Activated CD8-positive, alpha-beta memory T cell treated with anti-CD3 and anti-CD28 coated beads, Interleukin-2, amount 50 U/mL, for 24 hours (primary cell): ENCODE data around the gene GIMAP8.
"Not testable (repeated sequence)": the region's sequence is repeated elsewhere in the genome, so short reads cannot be mapped to it uniquely, and the experiment has no call there.

Experiments used
- DNase-seq: peaks from one replicate; pipeline ENCODE4 v3.0.0-alpha.2; 2020; ENCODE audit errors: extremely low read depth

The GIMAP8 gene

DNA sequence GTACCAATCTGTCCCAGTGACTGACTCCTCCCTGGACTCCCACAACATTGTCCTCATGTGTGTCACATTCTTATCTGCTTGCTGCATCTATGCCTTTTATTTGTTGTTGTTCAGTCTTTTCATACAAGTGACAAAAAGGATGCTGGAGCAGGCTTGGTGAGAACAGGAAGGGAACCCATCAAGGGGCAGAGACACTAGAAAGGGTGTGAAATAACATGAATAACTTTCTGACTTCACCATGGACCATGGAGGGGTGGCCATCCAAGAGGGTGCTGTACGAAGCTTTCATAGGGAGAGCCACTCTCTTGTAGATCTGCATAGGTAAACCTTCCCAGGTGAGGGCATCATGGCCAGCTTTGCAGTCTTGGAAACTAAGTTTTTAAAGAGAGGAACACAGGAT is 14.5 kb downstream of the GIMAP8 start:
- no peak for DNase-seq

DNA sequence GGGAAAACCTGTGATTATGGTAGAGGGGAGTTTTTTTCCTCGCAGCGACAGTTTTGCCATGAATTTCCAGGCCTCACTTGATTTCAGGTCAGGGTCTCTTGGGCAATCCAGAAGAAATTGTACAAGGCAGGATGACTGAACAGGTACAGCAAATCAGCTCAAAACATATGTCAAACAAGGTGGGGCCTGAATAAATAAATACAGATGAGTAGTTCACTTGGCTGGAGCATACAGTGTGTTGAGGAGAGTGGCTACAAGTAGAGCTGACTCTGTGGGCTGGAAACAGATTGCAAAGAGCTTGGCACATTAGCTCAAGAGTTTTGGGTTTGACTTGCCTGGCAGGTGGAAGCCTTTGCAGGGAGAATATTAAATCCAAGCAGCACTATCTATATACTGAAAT is 15.0 kb downstream of the GIMAP8 start:
- no peak for DNase-seq

DNA sequence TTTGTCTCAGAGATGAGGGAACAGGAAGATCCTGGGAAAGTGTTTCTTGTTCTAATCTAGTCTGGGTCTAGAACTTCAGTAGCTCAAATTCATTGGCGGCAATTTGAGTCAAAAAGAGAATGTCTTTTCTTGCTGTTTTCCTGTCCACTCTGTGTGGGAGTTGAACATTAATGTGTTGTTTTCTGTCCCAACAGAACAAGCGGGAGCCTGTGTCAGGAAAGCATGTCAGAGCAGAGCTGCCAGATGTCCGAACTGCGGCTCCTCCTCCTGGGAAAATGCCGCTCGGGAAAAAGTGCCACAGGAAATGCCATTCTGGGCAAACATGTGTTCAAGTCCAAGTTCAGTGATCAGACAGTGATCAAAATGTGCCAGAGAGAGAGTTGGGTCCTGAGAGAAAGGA is 16.0 kb downstream of the GIMAP8 start:
- no peak for DNase-seq

DNA sequence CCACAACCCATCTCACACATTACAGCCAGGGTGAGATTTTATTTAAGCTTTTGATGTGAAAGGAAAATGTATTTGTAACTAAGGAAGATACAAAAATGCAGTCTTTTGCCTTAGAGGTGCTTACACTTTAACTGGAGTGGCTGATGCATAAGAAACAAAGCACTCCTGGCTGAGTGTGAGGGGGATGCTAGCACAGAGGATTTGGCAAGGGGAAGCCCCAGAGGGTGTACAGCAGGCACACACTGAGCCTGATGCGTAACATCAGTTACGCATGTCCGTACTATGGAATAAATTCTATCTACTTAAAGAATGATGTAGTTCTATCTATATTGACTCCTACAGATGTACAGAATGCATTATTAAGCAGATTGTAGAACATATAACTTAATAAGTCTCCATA is 17.8 kb downstream of the GIMAP8 start:
- no peak for DNase-seq

DNA sequence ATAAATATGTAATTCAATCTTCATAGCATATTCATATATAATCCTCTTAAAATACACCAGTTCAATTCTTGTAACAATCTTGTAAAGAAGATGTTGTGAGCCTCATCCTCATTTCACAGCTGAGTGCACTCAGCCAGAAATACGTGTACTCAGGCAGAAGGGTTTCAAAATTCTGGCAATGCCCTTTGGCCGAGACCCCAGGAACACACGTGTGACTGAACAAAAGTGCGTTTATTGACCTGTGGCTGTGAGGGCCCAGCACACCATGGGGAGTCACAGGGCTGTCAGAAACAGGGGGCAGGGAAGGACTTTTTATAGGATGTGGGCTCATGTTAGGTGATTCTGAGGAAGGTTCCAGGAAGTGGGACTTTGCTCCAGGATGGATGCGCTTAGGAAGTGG is 21.5 kb downstream of the GIMAP8 start:
- DNase-seq: no peak

DNA sequence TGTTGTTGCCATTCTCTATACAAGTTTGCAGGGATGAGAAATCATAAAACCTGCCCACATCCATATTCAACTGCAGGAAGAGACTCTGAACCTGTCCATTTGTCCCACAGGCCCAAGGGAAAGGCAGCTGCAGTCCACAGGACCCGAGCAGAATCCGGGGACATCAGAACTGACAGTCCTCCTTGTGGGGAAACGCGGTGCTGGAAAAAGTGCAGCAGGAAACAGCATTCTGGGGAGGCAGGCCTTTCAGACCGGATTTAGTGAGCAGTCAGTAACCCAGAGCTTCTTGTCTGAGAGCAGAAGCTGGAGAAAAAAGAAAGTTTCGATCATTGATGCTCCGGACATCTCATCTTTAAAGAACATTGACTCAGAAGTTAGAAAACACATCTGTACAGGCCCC is 23.5 kb downstream of the GIMAP8 start:
- DNase-seq: no peak

DNA sequence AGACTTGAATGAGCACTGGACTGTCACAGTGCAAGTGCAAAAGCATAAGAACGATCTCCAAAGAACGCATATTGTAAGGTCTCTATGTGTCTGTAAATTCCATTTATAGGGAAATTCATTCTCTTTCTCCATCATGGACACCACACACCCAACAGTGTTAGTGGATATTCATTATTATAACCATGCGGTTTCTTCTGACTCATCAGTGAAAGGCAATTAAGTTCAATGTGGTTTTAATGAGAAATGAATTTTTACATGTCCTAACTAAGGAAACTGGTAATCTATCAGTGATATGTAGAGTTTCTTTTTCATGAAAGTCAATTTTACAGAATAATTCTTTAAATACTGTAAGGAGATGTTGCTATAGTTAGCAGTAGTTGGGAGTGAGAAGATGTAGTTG is 25.9 kb downstream of the GIMAP8 start:
- DNase-seq: no peak

DNA sequence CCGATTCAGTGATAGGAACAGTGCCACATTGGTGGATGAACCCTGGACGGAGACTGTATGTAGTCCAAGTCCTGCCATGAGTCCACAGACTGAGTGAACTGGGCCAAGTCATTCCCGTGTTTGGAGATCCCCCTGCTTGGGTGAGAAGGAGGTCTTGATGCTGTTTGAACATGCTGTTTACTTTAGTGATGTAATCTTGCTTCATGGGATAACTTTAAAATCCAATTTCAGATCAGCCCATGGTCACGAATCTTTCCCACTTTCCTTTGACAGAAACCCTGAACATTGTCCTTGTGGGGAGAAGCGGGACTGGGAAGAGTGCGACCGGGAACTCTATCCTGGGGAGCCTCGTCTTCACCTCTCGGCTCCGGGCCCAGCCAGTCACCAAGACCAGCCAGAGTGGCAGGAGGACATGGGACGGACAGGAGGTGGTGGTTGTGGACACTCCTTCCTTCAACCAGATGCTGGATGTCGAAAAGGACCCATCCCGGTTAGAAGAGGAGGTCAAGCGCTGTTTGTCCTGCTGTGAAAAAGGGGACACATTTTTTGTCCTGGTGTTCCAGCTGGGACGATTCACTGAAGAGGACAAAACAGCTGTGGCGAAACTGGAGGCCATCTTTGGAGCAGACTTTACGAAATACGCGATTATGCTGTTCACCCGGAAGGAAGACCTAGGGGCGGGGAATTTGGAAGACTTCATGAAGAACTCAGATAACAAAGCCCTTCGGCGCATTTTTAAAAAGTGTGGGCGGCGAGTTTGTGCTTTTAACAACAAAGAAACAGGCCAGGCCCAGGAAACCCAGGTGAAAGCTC is 26.6 kb downstream of the GIMAP8 start:
- no peak for DNase-seq

DNA sequence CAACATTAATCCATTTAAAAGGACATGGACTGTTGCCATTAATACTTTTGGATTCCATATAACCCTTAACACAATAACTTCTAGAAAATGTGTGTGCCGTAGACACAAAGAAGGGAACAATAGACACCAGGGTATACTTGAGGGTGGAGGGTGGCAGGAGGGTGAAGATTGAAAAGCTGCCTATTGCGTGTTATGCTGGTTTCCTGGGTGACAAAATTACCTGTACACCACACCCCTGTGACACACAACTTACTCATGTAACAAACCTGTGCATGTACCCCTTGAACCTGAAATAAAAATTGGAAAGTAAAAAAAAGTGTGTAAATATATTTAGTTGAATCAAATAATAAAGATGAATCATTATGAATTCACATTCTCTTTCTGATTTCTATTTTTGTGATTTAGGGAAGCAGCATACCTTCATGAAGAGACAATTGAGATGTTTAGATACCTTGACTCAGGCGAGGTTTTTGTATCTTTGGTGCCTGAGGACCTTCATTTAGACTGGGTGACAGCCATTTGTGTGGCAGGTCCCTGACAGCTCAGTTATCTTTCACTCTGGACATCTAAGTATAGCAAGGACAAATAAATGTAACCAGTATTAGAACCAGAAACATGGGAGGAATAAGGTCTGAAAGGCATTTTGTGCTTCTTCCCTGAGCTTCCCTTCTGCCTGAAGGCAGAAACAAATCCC is 28.7 kb downstream of the GIMAP8 start:
- DNase-seq: no peak

DNA sequence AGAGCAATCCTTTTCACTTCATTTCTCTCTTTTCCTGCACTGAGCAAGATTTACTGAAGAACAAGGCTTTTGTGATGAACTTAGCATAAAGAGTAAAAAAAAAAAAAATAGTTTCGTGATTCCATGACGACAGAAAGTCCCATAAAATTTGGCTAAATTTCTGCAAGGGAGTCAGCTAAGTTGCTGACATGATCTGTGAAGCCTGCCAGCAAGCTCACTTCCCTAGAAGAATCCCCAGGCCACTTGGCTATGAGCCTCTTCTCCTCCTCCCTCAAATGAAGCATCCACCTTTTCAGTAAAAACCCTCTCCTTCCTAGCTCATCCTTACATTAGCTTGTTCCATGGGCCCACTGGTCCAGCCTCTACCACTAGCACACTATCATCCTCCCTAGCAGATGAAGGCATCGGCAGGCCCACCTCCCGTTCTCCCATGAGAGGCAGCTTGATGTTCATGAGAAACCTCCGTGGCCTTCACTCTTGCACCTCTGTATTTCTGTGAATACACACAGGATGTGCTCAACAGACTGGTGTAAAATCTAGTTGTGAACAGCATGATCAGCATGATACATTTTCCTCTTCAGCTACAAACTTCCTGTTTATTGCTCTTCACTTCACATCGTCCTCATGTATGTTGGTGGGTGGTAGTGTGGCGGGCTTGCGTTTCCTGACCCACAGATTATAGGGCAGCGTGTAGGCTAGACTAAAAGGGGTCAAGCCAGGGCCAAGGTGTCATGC is 30.9 kb downstream of the GIMAP8 start:
- DNase-seq: no peak

DNA sequence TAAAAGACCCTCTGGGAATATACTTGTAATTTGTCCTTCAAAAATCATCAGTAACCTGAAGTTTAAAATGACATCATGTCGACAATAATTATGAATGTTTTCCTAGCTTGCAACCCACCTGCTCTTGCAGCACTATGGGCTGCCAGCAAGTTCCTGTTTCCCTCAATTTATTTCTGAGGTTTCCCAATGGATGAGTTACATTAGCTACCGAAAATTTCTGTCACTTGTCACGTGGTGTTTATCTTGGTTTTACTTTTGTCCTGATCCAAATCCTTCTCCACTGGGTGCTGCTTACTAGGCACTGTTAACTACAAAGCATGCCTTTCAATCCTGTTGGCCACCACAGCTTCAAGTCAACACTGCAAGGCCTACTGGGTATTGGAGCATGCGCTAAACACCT is 31.5 kb downstream of the GIMAP8 start:
- DNase-seq: no peak

DNA sequence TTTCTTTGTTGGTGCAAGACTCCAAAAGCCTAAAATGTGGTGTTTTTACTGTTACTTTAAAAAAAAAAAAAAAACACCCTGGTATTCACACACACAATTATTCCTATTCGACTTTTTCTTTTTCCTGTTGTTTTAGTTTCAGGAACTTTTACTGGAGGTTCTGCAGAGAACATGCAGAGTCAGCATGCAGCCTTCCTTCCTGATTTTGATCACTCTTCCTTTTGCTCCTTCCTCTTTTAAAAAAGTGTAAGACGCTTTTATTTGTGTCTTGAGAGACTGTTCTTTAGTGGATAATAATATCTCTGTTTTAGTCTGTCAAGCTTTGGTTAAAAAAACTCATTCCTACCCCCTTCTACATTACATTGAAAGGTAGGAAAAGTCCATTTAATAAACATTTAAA is 33.1 kb downstream of the GIMAP8 start:
- not testable (repeated sequence) for DNase-seq

DNA sequence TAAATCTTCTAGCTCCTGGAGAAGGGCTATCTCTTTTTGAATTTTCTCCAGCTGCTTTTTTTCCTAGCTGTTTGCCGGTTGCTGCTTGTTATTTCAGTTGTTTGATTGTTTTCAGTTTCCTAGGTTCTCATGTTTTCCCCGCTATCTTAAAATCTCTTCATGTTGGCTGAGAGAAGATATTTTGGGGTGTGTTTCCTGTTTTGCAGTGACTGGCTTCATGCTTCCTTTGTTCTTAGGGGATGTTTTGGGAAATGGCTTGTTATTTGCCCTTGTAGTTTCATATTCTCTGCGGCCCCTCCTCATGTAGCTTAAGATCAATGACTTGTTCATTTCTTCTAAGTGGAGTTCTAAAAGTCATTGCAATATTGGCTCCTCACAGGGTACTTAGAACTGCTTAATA is 33.6 kb downstream of the GIMAP8 start:
- DNase-seq: not testable (repeated sequence)

DNA sequence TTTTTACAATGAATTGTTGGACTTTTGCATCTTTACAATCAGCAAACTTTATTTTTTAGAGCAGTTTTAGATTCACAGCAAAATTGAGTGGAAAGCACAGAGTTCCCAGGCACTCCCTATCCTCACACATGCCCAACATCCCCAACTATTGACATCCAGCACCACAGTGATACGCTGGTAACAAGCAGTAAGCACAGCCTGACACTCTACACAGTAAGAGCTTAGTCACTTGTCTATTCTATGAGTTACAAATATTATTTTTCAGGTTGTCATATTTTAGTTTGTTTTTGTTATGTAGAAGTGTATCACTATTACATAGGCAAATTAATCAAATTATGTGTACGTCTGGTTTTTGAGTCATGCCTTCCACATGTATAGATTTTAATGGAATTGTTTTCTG is 37.2 kb downstream of the GIMAP8 start:
- no peak for DNase-seq

DNA sequence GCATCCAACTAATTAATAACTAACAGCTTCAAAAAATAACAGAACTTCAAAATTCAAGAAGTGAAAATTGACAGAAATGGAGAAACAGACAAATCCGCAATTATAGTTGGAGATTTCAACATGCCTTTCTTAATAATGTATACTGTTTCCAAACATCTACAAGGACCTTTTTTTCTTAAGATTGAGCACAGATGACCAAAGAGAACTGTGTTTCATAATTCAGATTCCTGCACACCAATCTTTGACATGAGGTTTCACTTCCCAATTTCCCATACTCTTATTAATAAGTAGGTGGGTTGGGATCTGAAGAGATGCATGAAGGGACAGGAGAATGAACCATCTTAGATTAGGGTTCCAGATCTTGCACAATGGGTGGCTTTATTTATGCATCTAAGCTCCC is 39.4 kb downstream of the GIMAP8 start:
- DNase-seq: no peak

DNA sequence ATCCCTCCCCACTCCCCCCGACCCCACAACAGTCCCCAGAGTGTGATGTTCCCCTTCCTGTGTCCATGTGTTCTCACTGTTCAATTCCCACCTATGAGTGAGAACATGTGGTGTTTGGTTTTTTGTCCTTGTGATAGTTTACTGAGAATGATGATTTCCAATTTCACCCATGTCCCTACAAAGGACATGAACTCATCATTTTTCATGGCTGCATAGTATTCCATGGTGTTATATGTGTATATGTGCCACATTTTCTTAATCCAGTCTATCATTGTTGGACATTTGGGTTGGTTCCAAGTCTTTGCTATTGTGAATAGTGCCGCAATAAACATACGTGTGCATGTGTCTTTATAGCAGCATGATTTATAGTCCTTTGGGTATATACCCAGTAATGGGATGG is 43.0 kb downstream of the GIMAP8 start:
- not testable (repeated sequence) for DNase-seq

DNA sequence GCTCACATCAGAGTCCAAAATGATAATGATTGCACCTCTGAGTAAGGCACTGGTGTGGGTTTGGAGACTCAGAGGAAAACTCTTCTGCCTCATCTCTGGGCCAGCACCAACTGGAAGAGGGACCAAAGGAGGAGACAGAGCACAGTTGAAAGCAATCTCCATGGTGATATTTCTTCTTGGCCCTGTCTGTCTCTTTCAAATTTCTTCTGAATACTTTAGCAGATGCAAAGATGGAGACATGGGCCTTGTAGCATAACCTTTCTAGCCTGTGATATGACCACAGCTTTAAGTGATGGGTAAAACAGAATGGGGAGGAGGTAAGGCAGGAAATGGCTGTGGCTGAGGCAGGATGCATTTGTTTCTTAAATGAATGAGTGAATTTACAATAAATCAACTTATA is 52.1 kb downstream of the GIMAP8 start:
- DNase-seq: no peak

DNA sequence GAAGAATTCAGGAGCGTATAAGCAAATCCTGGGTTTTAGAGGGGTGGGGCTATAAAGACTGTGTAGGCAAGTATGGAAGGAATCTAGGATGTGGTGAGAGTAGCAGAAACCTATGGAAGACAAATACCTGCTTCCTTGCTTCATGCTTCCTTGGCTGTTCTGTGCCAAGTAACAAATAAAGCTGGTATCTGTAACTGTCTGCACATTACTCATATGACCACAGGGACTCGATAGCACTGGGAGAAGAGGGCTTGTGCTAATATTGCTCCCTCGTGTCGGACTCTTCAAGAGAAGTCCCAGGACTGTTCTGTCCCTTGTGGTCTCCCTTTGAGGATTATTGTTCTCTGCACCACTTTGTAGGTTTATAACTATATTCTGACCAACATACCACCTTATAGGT is 52.7 kb downstream of the GIMAP8 start:
- DNase-seq: no peak

DNA sequence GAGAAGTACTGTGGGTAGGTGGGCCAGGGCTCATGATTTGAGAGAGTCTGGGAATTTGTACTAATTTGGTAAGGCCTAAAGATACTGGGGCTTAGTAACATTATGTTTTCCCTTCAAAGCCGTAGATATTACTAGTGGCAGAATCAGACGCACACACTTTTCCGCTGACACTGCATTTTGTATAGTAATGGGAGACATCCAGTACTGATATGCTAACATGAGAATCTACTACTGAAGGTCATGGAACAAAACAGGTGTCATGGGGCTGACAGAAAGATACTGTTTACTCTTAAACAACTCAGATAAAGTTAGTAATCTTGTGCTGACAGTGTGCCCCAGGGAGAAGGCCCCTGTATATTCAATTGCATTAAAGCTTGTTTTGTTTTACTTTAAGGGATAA is 53.2 kb downstream of the GIMAP8 start:
- no peak for DNase-seq

DNA sequence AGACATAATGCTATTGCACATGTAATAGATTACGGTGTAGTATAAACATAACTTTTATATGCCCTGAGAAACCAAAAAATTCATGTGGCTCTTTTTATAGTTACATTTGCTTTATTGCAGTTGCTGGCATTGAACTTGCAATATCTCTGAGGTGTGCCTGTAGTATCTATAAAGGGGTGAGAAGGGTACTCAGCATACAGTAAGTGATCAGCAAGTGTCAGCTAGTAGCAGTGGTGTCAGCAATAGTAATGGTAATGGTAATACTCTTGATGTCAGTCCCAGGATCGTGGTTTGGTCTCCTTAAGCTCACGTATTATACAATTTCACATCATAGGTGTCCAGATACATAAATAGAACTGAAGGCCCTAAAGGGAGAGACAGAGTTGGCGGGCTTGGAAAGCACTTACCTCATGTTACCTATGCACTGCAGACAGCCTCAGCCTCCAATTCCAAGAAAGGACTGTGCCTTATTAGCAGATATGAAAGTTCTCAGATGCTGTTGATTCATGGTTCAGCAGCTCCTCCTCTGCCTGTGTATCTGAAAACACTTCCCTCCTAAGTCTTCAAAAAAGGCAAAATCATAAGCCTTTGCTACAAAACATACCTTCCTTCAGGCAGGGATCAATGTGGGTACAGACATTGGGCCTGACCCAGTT is 57.6 kb downstream of the GIMAP8 start:
- no peak for DNase-seq

DNA sequence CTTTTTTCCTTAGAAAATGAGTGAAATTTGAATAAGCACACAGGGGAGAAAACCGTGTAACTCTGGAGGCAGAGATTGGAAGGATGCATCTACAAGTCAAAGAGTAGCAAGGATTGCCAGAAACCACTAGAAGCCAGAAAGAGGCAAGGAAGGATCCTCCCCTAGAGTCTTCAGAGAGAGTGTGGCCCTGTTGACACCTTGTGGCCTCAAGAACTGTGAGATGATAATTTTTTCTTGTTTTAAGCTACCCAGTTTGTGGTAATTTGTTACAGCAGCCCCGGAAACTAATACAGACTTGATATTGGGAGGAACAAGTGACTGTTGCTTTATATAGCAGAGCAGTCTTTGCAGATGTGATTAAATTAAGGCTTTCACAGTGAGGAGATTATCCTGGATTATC is 60.6 kb downstream of the GIMAP8 start:
- DNase-seq: no peak

DNA sequence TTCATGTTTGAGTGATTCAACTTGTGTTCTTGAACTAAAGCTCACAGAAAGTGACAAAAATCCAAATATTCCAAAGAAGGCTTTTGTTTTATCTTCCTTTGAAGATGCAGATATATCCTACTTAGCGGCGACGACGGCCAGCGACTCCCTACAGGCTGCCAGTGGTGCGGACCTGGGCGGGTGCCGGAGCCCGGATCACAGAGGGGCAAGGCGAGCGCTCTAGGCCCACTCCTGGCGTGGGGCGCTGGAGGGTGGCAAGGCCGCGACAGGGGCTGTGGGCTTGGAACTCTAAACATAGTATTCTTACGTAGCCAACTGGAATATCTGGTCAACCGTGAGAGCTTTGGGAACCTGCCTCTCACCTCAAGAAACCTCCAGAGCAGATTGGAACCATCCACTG is 63.3 kb downstream of the GIMAP8 start:
- DNase-seq: no peak
